DMS153 treated with DMSO at 0.1 percent for 48 hours (cell line): ENCODE data around the gene MYO5A.
"Not testable (repeated sequence)": the region's sequence is repeated elsewhere in the genome, so short reads cannot be mapped to it uniquely, and the experiment has no call there.

Experiments used
- DNase-seq: peaks from one replicate; lab custom pipeline; 2025; ENCODE audit not compliant: unreplicated experiment; lab: John Stamatoyannopoulos, UW

Gene MYO5A

DNA sequence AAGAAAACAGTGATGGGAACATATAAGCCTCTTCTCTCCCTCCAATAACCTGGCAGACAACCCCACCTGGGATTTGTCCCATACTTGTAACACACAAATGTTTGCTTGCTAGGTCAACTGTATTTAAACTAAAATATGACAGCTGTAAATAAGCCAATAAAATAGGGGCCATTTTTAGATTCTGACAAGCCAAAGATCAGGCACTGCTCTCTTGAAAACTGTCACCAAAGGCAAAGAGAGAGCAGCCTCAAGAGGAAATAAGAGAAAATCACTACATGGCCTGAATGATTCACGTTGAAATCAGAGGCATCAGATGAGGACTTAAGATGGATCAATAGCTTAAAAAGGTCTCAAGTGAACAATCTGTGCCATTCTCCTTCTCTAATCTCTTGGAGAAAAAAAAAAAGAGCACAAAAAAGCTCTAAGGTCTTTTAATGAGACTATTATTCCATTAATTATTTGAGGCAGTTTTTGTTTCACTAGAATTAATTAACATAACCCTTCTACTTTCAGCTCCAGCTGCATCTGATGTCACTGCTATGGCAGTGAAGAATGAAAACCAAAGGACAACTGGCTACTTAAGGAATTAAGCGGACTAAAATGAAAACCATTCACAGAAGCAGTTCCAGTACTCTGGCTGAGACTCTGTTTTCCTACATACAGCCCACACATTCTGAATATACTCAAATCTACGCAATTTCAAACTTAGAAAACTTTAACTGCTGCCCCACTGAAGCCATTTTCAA is 19.0 kb downstream of the MYO5A start:
- no peak for DNase-seq

- DNase-seq = no peak
These were observed 22.1 kb downstream of the MYO5A start for GRCh38 chr15:52506549-52506948.

- DNase-seq = no peak
These were observed 23.5 kb downstream of the MYO5A start for GRCh38 chr15:52505151-52505550.

GRCh38 chr15:52503788-52504496 is 24.7 kb downstream of the MYO5A start:
- no peak for DNase-seq

DNA sequence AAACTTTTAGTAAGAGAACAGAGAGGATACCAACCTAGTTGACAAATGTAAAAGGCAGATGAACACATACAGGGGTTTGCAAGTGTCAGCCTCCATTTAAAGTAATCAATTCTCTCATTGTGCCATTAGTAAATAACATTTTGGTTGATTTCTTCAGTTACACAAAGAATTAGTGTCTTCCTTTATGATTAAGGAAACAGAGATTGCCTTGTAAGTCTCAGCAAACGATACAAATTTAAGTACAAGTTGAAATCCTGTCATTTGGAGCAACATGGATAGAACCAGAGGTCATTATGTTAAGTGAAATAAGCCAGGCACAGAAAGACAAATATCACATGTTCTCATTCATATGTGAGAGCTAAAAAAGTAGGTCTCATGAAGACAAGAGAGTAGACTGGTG is 26.1 kb downstream of the MYO5A start:
- no peak for DNase-seq

- no peak for DNase-seq
These were observed 29.2 kb downstream of the MYO5A start for GRCh38 chr15:52499506-52499905.

GRCh38 chr15:52498706-52499105 is 30.0 kb downstream of the MYO5A start:
- DNase-seq = no peak

- DNase-seq = no peak
These were observed 31.8 kb downstream of the MYO5A start for GRCh38 chr15:52496776-52497470.

DNA sequence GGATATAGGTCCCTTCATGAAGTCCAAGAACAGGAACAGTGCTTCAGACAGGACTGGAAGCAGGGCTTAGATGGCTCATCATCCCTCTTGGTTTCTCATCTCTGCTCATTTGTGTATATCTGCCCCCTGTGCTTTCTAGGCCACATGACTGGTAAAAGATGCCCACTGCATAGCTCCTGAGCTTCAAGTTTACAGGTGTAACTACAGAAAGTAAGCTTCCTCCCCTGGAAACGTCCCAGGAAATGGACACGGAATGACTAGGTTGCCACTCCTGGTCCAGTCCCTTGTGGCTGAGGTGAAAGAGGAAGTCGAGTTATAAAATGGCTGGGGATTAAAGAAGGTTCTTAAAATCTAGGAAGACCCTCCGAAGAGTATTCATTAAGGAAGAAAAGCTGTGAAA is 32.5 kb downstream of the MYO5A start:
- DNase-seq = no peak

GRCh38 chr15:52495125-52495524 is 33.6 kb downstream of the MYO5A start:
- DNase-seq = no peak

DNA sequence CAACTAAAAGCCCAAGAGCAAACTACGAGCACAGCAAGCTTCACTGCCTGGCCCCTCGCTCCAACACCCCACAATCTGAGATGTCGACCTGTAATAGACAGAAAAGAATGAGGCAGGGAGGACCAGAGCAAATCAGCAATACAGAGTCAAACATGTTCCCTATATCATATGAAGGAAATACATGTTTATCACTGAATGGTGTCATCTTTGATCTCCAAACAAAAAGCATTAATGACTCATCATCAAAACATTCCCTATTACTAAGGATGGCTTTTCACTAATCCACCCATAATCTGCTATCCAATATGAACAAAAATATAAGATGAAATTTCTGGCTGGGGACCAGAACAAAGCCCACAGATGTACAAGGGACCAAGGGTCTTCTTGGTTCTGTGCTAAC is 34.7 kb downstream of the MYO5A start:
- no peak for DNase-seq

- no peak for DNase-seq
These were observed 36.5 kb downstream of the MYO5A start for GRCh38 chr15:52492132-52492531.

DNA sequence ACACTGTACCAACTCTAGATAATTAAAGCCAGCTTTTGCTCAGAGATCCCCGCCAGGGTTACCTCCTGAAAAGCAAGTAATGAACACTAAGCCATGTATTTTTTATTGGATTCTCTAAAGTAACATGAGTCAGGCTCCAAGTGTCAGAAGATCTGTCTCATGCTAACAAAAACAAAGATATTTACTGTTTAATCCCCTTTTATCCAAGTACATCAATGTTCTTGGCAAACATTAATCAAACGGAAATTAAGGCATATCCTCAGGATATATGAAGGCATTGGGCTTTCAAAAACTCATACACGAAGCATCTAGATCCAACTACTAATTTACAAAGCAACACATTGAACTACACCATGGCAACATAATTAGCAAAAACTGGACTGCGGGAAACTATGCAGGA is 37.2 kb downstream of the MYO5A start:
- no peak for DNase-seq

GRCh38 chr15:52489430-52489829 is 39.2 kb downstream of the MYO5A start:
- not testable (repeated sequence) for DNase-seq

DNA sequence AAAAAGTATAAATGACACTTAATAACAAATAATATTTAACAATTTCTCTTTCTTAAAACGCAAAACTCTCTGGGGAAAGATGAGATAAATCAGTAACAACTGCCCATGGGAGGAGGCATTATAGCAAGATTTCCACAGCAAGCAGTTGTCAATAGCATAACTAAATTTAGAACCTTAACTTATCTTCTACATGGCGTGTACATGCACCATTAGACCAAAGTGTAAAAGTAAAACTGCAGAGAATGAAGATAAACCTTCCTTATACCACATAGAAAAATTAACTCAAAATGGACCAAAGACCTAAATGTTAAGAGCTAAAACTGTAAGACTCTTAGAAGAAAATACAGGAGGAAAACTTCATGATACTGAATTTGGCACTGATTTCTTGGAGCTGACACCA is 39.9 kb downstream of the MYO5A start:
- no peak for DNase-seq

GRCh38 chr15:52486003-52486996 is 42.4 kb downstream of the MYO5A start:
- no peak for DNase-seq

DNA sequence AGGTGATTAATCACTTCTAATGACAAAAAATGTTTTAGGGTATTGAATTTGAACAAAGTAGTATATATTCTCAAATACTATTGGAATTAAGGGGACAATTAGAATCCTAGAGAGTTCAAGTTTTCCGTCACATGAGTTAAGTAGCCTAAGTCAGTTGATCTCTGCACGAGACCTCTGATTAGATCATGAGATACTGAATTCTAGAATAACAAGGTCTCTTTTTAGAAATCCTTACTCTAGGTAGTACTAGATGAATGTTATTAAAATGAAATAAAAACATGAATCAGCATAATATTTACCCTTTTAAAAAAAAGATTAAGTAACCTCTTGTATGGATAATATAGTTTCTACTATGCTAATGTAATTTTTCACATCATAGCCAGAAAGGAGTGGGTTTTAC is 43.4 kb downstream of the MYO5A start:
- no peak for DNase-seq

DNA sequence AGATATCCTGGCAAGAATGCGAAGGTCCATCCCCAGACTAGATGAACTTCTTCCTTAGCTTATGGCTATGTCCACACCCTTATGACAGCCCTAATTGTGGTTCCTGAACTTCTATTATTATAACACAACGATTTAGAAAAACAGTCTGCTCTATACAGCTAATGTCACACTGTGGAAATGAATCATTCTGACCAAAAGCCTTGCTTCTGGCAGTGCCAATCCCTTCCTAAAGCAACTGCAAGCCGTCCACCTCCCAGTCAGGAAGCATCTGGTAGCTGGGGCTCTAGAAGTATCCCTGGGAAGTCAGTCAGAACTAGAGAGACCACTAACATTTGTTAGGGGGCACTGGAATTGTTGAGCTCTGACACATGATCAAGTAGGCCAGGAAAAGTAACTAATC is 45.0 kb downstream of the MYO5A start:
- no peak for DNase-seq

- no peak for DNase-seq
These were observed 46.8 kb downstream of the MYO5A start for GRCh38 chr15:52481915-52482314.

GRCh38 chr15:52480990-52481389 is 47.7 kb downstream of the MYO5A start:
- DNase-seq = no peak

DNA sequence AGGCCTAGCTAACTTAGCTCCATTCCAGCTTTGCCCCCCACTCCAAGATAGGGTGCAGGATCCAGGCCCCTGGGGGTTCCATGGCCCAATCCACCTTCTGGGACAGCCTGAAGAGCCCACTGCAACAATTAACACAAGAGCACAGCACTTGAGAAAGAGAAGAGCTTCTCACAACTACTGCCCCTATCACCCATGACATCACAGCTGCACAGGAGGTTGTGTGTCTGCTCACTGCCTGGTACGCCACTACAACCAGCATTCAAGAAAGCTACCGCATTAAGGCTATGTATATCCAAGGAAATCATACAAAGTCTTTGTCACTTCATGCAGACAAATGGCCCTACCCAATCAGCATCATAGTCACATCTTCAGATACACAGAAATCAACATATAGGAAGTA is 62.0 kb downstream of the MYO5A start:
- no peak for DNase-seq
